GM23338 (cell line): ENCODE measurements around the gene ARF3. TPM values are rescaled to one million over a fixed set of nuclear protein-coding genes. Genes with fewer than 3 reads are reported as not detected.

ENCODE experiments used
- ATAC-seq: fragments of 200-7000 bp; cut with Tn5 transposase; 3 replicates; pipeline ENCODE4 v1.9.1; 2020
- DNase-seq: peaks from one replicate; pipeline ENCODE4 v3.0.0-alpha.2; 2015; ENCODE audit warnings: low spot score
- H2AFZ ChIP-seq: fragments of 200-600 bp; sonication (generic); 2 replicates; pipeline ENCODE4 v1.8.0; 2016; ENCODE audit warnings: antibody characterized with exemption, mild to moderate bottlenecking, moderate library complexity
- H3F3A ChIP-seq: fragments of 200-600 bp; sonication (generic); replicated peaks from 2 replicates; pipeline ENCODE4 v1.8.0; 2017; ENCODE audit warnings: antibody characterized with exemption, mixed run types, low read depth
- H3K27ac ChIP-seq: fragments of 200-600 bp; sonication (generic); 2 replicates; pipeline ENCODE4 v1.6.1; 2016; ENCODE audit warnings: low read depth
- H3K27me3 ChIP-seq: fragments of 200-600 bp; sonication (generic); 2 replicates; pipeline ENCODE4 v1.8.0; 2016; ENCODE audit warnings: mild to moderate bottlenecking, mixed run types, moderate library complexity; ENCODE audit not compliant: insufficient read depth
- H3K36me3 ChIP-seq: fragments of 200-600 bp; sonication (generic); 2 replicates; pipeline ENCODE4 v1.8.0; 2016; ENCODE audit warnings: mild to moderate bottlenecking; ENCODE audit not compliant: insufficient read depth
- H3K4me1 ChIP-seq: fragments of 200-600 bp; sonication (generic); 2 replicates; pipeline ENCODE4 v1.8.0; 2016; ENCODE audit warnings: mild to moderate bottlenecking, moderate library complexity; ENCODE audit not compliant: insufficient read depth
- H3K4me2 ChIP-seq: fragments of 200-600 bp; sonication (generic); 2 replicates; pipeline ENCODE4 v1.7.1; 2017; ENCODE audit warnings: mixed run types
- H3K4me3 ChIP-seq: fragments of 200-600 bp; sonication (generic); 2 replicates; pipeline ENCODE4 v1.6.1; 2016; ENCODE audit warnings: mixed run types
- H3K79me2 ChIP-seq: fragments of 200-600 bp; sonication (generic); replicated peaks from 2 replicates; pipeline ENCODE4 v1.8.0; 2017; ENCODE audit warnings: mild to moderate bottlenecking; ENCODE audit not compliant: insufficient read depth
- H3K9me2 ChIP-seq: fragments of 200-600 bp; sonication (generic); 2 replicates; pipeline ENCODE4 v1.8.0; 2017; ENCODE audit not compliant: insufficient read depth
- H4K20me1 ChIP-seq: fragments of 200-600 bp; sonication (generic); replicated peaks from 2 replicates; pipeline ENCODE4 v1.8.0; 2017; ENCODE audit warnings: mild to moderate bottlenecking; ENCODE audit not compliant: insufficient read depth
- H3K27ac Mint-ChIP-seq: 2 replicates; pipeline ENCODE4 v1.8.0; 2020; ENCODE audit warnings: inconsistent platforms, mild to moderate bottlenecking, moderate library complexity, mixed read lengths
- H3K27me3 Mint-ChIP-seq: 3 replicates; pipeline ENCODE4 v1.8.0; 2022; ENCODE audit warnings: low read depth, mild to moderate bottlenecking, moderate library complexity, mixed read lengths, inconsistent platforms; ENCODE audit not compliant: insufficient read depth, poor library complexity
- H3K36me3 Mint-ChIP-seq: 3 replicates; pipeline ENCODE4 v1.8.0; 2021; ENCODE audit warnings: low read depth, mild to moderate bottlenecking, inconsistent platforms, moderate library complexity, mixed read lengths
- H3K4me1 Mint-ChIP-seq: 3 replicates; pipeline ENCODE4 v1.8.0; 2020; ENCODE audit warnings: mild to moderate bottlenecking, inconsistent platforms, mixed read lengths
- H3K4me3 Mint-ChIP-seq: 3 replicates; pipeline ENCODE4 v1.8.0; 2021; ENCODE audit warnings: moderate library complexity, mild to moderate bottlenecking, inconsistent platforms, mixed read lengths
- H3K9me3 Mint-ChIP-seq: 3 replicates; pipeline ENCODE4 v1.8.0; 2020; ENCODE audit warnings: moderate library complexity, mild to moderate bottlenecking, inconsistent platforms, mixed read lengths
- CREB1 ChIP-seq: fragments of 250-450 bp; sonication (Bioruptor Pico); IDR thresholded peaks from 2 replicates; pipeline ENCODE4 v1.5.0; 2020; ENCODE audit warnings: low read depth, mild to moderate bottlenecking, moderate library complexity
- CTCF ChIP-seq, 2 experiments: fragments of 200-600 bp in 1 of 2; sonication (generic) in 1 of 2; conservative IDR thresholded peaks; 2 replicates each; pipeline versions ENCODE4 v1.5.1 to v1.6.1; 2016 to 2017; ENCODE audit warnings: antibody characterized with exemption in 2 of 2, low read depth in 2 of 2, mild to moderate bottlenecking in 2 of 2, moderate library complexity in 1 of 2
- JUNB ChIP-seq: IDR thresholded peaks from one replicate; pipeline ENCODE4 v1.6.1; 2016; ENCODE audit warnings: antibody characterized with exemption; ENCODE audit not compliant: unreplicated experiment
- NANOG ChIP-seq: IDR thresholded peaks from 2 replicates; pipeline ENCODE4 v1.6.1; 2016; ENCODE audit warnings: antibody characterized with exemption, borderline replicate concordance
- POLR2AphosphoS5 ChIP-seq: IDR thresholded peaks from 2 replicates; pipeline ENCODE4 v1.6.1; 2016; ENCODE audit warnings: antibody characterized with exemption, low read depth
- ZNF114 ChIP-seq: fragments of 250-450 bp; sonication (Bioruptor Pico); IDR thresholded peaks from 2 replicates; pipeline ENCODE4 v1.5.0; 2020; ENCODE audit warnings: mild to moderate bottlenecking, moderate library complexity
- ZNF462 ChIP-seq: fragments of 250-450 bp; sonication (Bioruptor Pico); IDR thresholded peaks from 2 replicates; pipeline ENCODE4 v1.5.0; 2020; ENCODE audit warnings: mild to moderate bottlenecking, moderate library complexity
- polyA plus RNA-seq: library from polyadenylated mRNA; unstranded; fragments of >200 nt; fragmentation: Nextera tagmentation; extraction: Ambion mirVana; gene quantifications from 2 replicates; pipeline ENCODE4 v1.2.1, GENCODE V29; 2016
- total RNA-seq: library from RNA; depleted of rRNA; stranded (reverse); fragments of >200 nt; shearing (Covaris generic); gene quantifications from 2 replicates; pipeline ENCODE4 v1.2.3, GENCODE V29; 2014

The ARF3 gene
- total and polyA plus RNA-seq, 2 experiments from 2014 or later: 53.9 to 125 TPM

- TF ChIP-seq ZNF462: no peak
These were observed 31.8 kb downstream of the ARF3 start, which contains the start of gene FKBP11 (continued) for GRCh38 chr12:48925304-48926011.

GRCh38 chr12:48924617-48925303, 32.5 kb downstream of the ARF3 start:
- Histone ChIP-seq H3K27ac (peak overlapping the region; percentile 87; the same call in 1 of the 2 replicates), H3K4me3 (peak overlapping the region; percentile 97), H4K20me1 (peaks cover 5% of the 10 kb centered on the region), H3F3A (0 out of 2 replicates have a peak, but pooled peaks cover 7% of the 10 kb centered on the region), H3K9me2 (no peaks in the 10 kb centered on the region), H3K4me2 (peak overlapping the region; percentile 97), H3K4me1 (peaks cover 5% of the 10 kb centered on the region; the same call in 1 of the 2 replicates), H3K36me3 (peaks cover 9% of the 10 kb centered on the region), H3K79me2 (0 out of 2 replicates have a peak, but pooled peaks cover 5% of the 10 kb centered on the region), H3K27me3 (no peaks in the 10 kb centered on the region), H2AFZ (peak overlapping the region; percentile 91)
- DNase-seq (peak; percentile 81), ATAC-seq (peak; percentile 77)
- TF ChIP-seq CREB1 (CRISPR knock-in tag): peak; percentile 65
- no peak for TF ChIP-seq ZNF114
- peak; percentile 51 to 72 for TF ChIP-seq CTCF (conservative IDR thresholded peaks at IDR 0.05; ENCODE audit: low read depth in 2 of 2)
- 0 out of 2 replicates have a peak, but pooled peaks have one; percentile 12 for TF ChIP-seq POLR2AphosphoS5
- TF ChIP-seq NANOG: no peak
- TF ChIP-seq JUNB: no peak
- H3K27ac Mint-ChIP-seq: peak overlapping the region; percentile 87
- peaks cover 7% of the 10 kb centered on the region for H3K27me3 Mint-ChIP-seq
- H3K9me3 Mint-ChIP-seq: no peaks in the 10 kb centered on the region
- H3K36me3 Mint-ChIP-seq: peaks cover 50% of the 10 kb centered on the region
- peak overlapping the region; percentile 88 for H3K4me3 Mint-ChIP-seq
- H3K4me1 Mint-ChIP-seq: peaks cover 10% of the 10 kb centered on the region
